ENCODE results near the gene GPC5. TPM values are rescaled to one million over a fixed set of nuclear protein-coding genes. Genes with fewer than 3 reads are reported as not detected.

The GPC5 gene
- total and polyA plus RNA-seq, 9 of the 15 experiments (the other 6 are each of a cell fraction or from before 2014, with no cell fraction given) = 0.18 to 0.27 TPM; not detected in 7

GRCh38 chr13:92028695-92029094 lies 630.3 kb downstream of the GPC5 start:
- Histone ChIP-seq H3K9ac (ENCODE audit: insufficient read depth in 1 of 2, low read depth in 2 of 2, low read length in 2 of 2) (no peak overlapping the region), H2AFZ (ENCODE audit: low read depth, low read length) (no peak overlapping the region), H3K9me1 (ENCODE audit: control insufficient read depth, insufficient read depth, low read length) (no peaks in the 10 kb centered on the region), H3K9me3 (replicated peaks; ENCODE audit: control insufficient read depth, insufficient read depth, low read depth, low read length) (no peaks in the 10 kb centered on the region), H3K36me3 (ENCODE audit: control insufficient read depth, insufficient read depth, low read length) (no peaks in the 10 kb centered on the region), H3K27ac (ENCODE audit: extremely low read depth, low read depth, low read length) (no peak overlapping the region), H4K20me1 (replicated peaks; ENCODE audit: control insufficient read depth, insufficient read depth, low read length) (no peaks in the 10 kb centered on the region), H3K79me2 (ENCODE audit: control insufficient read depth, insufficient read depth, low read length) (no peaks in the 10 kb centered on the region), H3K4me3 (no peak overlapping the region), H3K27me3 (ENCODE audit: control insufficient read depth in 2 of 2, insufficient read depth in 2 of 2, low read length in 2 of 2) (no peaks in the 10 kb centered on the region), H3K4me2 (ENCODE audit: insufficient read depth, low read length) (no peak overlapping the region), H3K4me1 (replicated peaks in 1 of 2; ENCODE audit: control insufficient read depth in 2 of 2, insufficient read depth in 2 of 2, low read length in 2 of 2) (no peaks in the 10 kb centered on the region)
- CTCF ChIA-PET (ENCODE audit: low intra/inter-chr PET ratio) = no interaction called here
- POLR2A ChIA-PET = no interaction called here
- no TSS peak for BruUV-seq (replicated peaks)
- FAIRE-seq = no peak
- TF ChIP-seq NKRF (IDR thresholded peaks at IDR 0.05; ENCODE audit: borderline replicate concordance) = no peak
- TF ChIP-seq MEIS2 (IDR thresholded peaks at IDR 0.05; ENCODE audit: partially characterized antibody) = no peak
- no peak for TF ChIP-seq ILK (tag; IDR thresholded peaks at IDR 0.05; ENCODE audit: borderline replicate concordance, low read depth)
- in situ Hi-C loops (cut with MboI) = no loop called here
- DNase-seq (ENCODE audit: extremely low read depth in 1 of 4, low spot score in 3 of 4) = no peak
- ATAC-seq = no peak
- intact Hi-C loops (cut with micrococcal nuclease) = no loop called here

GRCh38 chr13:92029641-92030040 lies 631.2 kb downstream of the GPC5 start:
- no peak overlapping the region for H2AFZ ChIP-seq (ENCODE audit: low read depth, low read length)
- ChIA-PET CTCF (ENCODE audit: low intra/inter-chr PET ratio) (no interaction called here), POLR2A (no interaction called here)
- intact Hi-C loops (cut with micrococcal nuclease) (no loop called here), in situ Hi-C loops (cut with MboI) (no loop called here)
- no peaks in the 10 kb centered on the region for H3K9me3 ChIP-seq (replicated peaks; ENCODE audit: control insufficient read depth, insufficient read depth, low read depth, low read length)
- no peaks in the 10 kb centered on the region for H4K20me1 ChIP-seq (replicated peaks; ENCODE audit: control insufficient read depth, insufficient read depth, low read length)
- H3K4me1 ChIP-seq (replicated peaks in 1 of 2; ENCODE audit: control insufficient read depth in 2 of 2, insufficient read depth in 2 of 2, low read length in 2 of 2) = no peaks in the 10 kb centered on the region
- DNase-seq (ENCODE audit: extremely low read depth in 1 of 4, low spot score in 3 of 4) (no peak), ATAC-seq (no peak), FAIRE-seq (no peak)
- H3K4me2 ChIP-seq (ENCODE audit: insufficient read depth, low read length) = no peak overlapping the region
- H3K9me1 ChIP-seq (ENCODE audit: control insufficient read depth, insufficient read depth, low read length) = no peaks in the 10 kb centered on the region
- H3K79me2 ChIP-seq (ENCODE audit: control insufficient read depth, insufficient read depth, low read length) = no peaks in the 10 kb centered on the region
- no peaks in the 10 kb centered on the region for H3K27me3 ChIP-seq (ENCODE audit: control insufficient read depth in 2 of 2, insufficient read depth in 2 of 2, low read length in 2 of 2)
- no peaks in the 10 kb centered on the region for H3K36me3 ChIP-seq (ENCODE audit: control insufficient read depth, insufficient read depth, low read length)
- BruUV-seq (replicated peaks) = no TSS peak
- no peak overlapping the region for H3K9ac ChIP-seq (ENCODE audit: insufficient read depth in 1 of 2, low read depth in 2 of 2, low read length in 2 of 2)
- H3K4me3 ChIP-seq = no peak overlapping the region
- 0% methylated on average over 4 of the region's 4 CpGs for WGBS (ENCODE audit: insufficient coverage, low coverage, missing lambda C conversion rate)
- no peak overlapping the region for H3K27ac ChIP-seq (ENCODE audit: extremely low read depth, low read depth, low read length)
- no peak for TF ChIP-seq GABPB2 (CRISPR knock-in tag; conservative IDR thresholded peaks at IDR 0.05)
- no peak for TF ChIP-seq E2F6 (IDR thresholded peaks at IDR 0.05; ENCODE audit: borderline replicate concordance in 1 of 2, extremely low read depth in 1 of 2, insufficient read depth in 1 of 2, insufficient read length in 1 of 2, low read depth in 1 of 2, low read length in 1 of 2, poor library complexity in 1 of 2, severe bottlenecking in 1 of 2)
- TF ChIP-seq ID3 (CRISPR knock-in tag; IDR thresholded peaks at IDR 0.05) = no peak
- TF ChIP-seq ID3 (tag; IDR thresholded peaks at IDR 0.05) = no peak
- TF ChIP-seq BRD4 (IDR thresholded peaks at IDR 0.05) = no peak
- no peak for TF ChIP-seq FOXK1 (CRISPR knock-in tag; IDR thresholded peaks at IDR 0.05; ENCODE audit: borderline replicate concordance)
- no peak for TF ChIP-seq NONO (IDR thresholded peaks at IDR 0.05; ENCODE audit: low read depth in 2 of 2, low read length in 1 of 2)
- TF ChIP-seq ZSCAN32 (CRISPR knock-in tag; IDR thresholded peaks at IDR 0.05) = no peak
